Lung (tissue), 12 donors: ENCODE results near the gene LGI1. TPM values are rescaled to one million over a fixed set of nuclear protein-coding genes. Genes with fewer than 3 reads are reported as not detected.
"Not testable (repeated sequence)": the region's sequence is repeated elsewhere in the genome, so short reads cannot be mapped to it uniquely, and the experiment has no call there.

Experiments
- ATAC-seq: fragments of 200-7000 bp; cut with Tn5 transposase; one replicate; pipeline ENCODE4 v1.9.1; 2020; ENCODE audit warnings: moderate number of reproducible peaks; ENCODE audit not compliant: insufficient read depth, low FRiP score
- DNase-seq, 3 donors: peaks; one replicate each; pipeline ENCODE4 v3.0.0-alpha.2; 2013 to 2017
- H3K27ac ChIP-seq, 2 donors: one replicate each; pipeline ENCODE4 v1.5.1; 2013; ENCODE audit warnings: mild to moderate bottlenecking in 2 of 2, moderate library complexity in 2 of 2, control low read depth in 1 of 2, inconsistent platforms in 1 of 2, low read depth in 1 of 2, low read length in 1 of 2
- H3K27me3 ChIP-seq, 3 donors: one replicate each; pipeline ENCODE4 v1.5.1; 2013; ENCODE audit warnings: low read length in 2 of 3; ENCODE audit not compliant: control insufficient read depth in 3 of 3, insufficient read depth in 3 of 3
- H3K36me3 ChIP-seq, 4 donors: one replicate each; pipeline ENCODE4 v1.5.1; 2013; ENCODE audit warnings: low read length in 4 of 4, mild to moderate bottlenecking in 1 of 4, moderate library complexity in 1 of 4; ENCODE audit not compliant: control insufficient read depth in 4 of 4, insufficient read depth in 4 of 4
- H3K4me1 ChIP-seq, 5 donors: one replicate each; pipeline ENCODE4 v1.5.1; 2013; ENCODE audit warnings: low read length in 5 of 5, mild to moderate bottlenecking in 2 of 5, moderate library complexity in 1 of 5; ENCODE audit not compliant: control insufficient read depth in 5 of 5, insufficient read depth in 5 of 5
- H3K4me3 ChIP-seq: one replicate; pipeline ENCODE4 v1.5.1; 2013; ENCODE audit warnings: mild to moderate bottlenecking, control low read depth, moderate library complexity
- H3K9ac ChIP-seq, 2 donors: one replicate each; pipeline ENCODE4 v1.5.1; 2013; ENCODE audit warnings: low read length in 2 of 2, control low read depth in 1 of 2; ENCODE audit not compliant: insufficient read depth in 1 of 2
- H3K9me3 ChIP-seq, 4 donors: one replicate each; pipeline ENCODE4 v1.5.1; 2013; ENCODE audit warnings: low read length in 3 of 4, mild to moderate bottlenecking in 1 of 4, moderate library complexity in 1 of 4; ENCODE audit not compliant: control insufficient read depth in 4 of 4, insufficient read depth in 3 of 4
- CTCF ChIP-seq: IDR thresholded peaks from 2 replicates; pipeline ENCODE4 v1.5.1; 2012; ENCODE audit warnings: mild to moderate bottlenecking; ENCODE audit errors: control extremely low read depth, extremely low read depth
- WGBS, 2 donors: extraction: QIAGEN DNeasy Blood & Tissue Kit; methylation state at CpG; one replicate each; pipeline ENCODE4 v1.1.7; 2013; 5-methylcytosine and 5-hydroxymethylcytosine counted together
- polyA plus RNA-seq, 2 donors: library from polyadenylated mRNA; stranded (reverse); fragments of 200-250 nt; gene quantifications; one replicate each; pipeline ENCODE4 v1.2.1, GENCODE V29; 2013
- total RNA-seq, 2 donors: library from RNA; depleted of rRNA in 1 of 2; stranded (reverse); fragments of >200 nt in 1 of 2; gene quantifications; one replicate each; pipeline ENCODE4 v1.2.1, GENCODE V29; 2014 to 2021
- donor health status: control.
- donor health status: control.
- donor health status: Bipolar disorder and iron deficiency.
- donor health status: healthy.
- donor health status: DM: yes; HTN: yes; CAD: no.

The LGI1 gene
- total and polyA plus RNA-seq, 4 donors = 0.68 TPM; not detected in 3

GRCh38 chr10:93826355-93826754 is 68.6 kb downstream of the LGI1 start:
- no peaks in the 10 kb centered on the region for H3K9me3 ChIP-seq
- no peak overlapping the region for H3K9ac ChIP-seq
- H3K27ac ChIP-seq = no peak overlapping the region
- DNase-seq (no peak), ATAC-seq (no peak)
- H3K27me3 ChIP-seq = no peaks in the 10 kb centered on the region
- no peaks in the 10 kb centered on the region for H3K36me3 ChIP-seq
- no peak overlapping the region for H3K4me3 ChIP-seq
- H3K4me1 ChIP-seq = no peaks in the 10 kb centered on the region
- 27 to 32% methylated on average over 7 of the region's 7 CpGs for WGBS, 2 donors
- TF ChIP-seq CTCF = no peak

GRCh38 chr10:93827056-93827804 is 69.5 kb downstream of the LGI1 start:
- DNase-seq = no peak

GRCh38 chr10:93831065-93831464 is 73.3 kb downstream of the LGI1 start:
- not testable (repeated sequence) for ATAC-seq, H3K36me3 ChIP-seq, H3K27me3 ChIP-seq, H3K4me1 ChIP-seq, H3K4me3 ChIP-seq, H3K9ac ChIP-seq, H3K9me3 ChIP-seq, H3K27ac ChIP-seq, DNase-seq
- 96 to 100% methylated on average over 1 of the region's 1 CpG for WGBS, 2 donors

More at GRCh38 chr10:93827056-93827804, 69.5 kb downstream of the LGI1 start:
- H3K27ac ChIP-seq = no peak overlapping the region
- H3K9ac ChIP-seq = no peak overlapping the region
- ATAC-seq = no peak
- no peak overlapping the region for H3K4me3 ChIP-seq
- H3K9me3 ChIP-seq = no peaks in the 10 kb centered on the region
- H3K4me1 ChIP-seq = no peaks in the 10 kb centered on the region
- 88 to 91% methylated on average over 11 of the region's 11 CpGs for WGBS, 2 donors
- H3K36me3 ChIP-seq = no peaks in the 10 kb centered on the region
- TF ChIP-seq CTCF = no peak
- H3K27me3 ChIP-seq = no peaks in the 10 kb centered on the region

- ATAC-seq (no peak), DNase-seq (no peak)
- WGBS, 2 donors = 64 to 84% methylated on average over 5 of the region's 5 CpGs
- Histone ChIP-seq H3K9ac (no peak overlapping the region), H3K4me3 (no peak overlapping the region), H3K27me3 (no peaks in the 10 kb centered on the region), H3K9me3 (peaks cover 0 to 9% (median 1%) of the 10 kb centered on the region in 4 donors), H3K36me3 (no peaks in the 10 kb centered on the region), H3K4me1 (no peaks in the 10 kb centered on the region), H3K27ac (no peak overlapping the region)
- no peak for TF ChIP-seq CTCF
Observed at GRCh38 chr10:93835770-93836169, 78.0 kb downstream of the LGI1 start.
